ENCODE results near the gene TMPRSS11A.

Gene TMPRSS11A

GRCh38 chr4:67892253-67892652 is 71.0 kb downstream of the TMPRSS11A start:
- DNase-seq (ENCODE audit: low read depth): peak; percentile 69
- H3K4me3 ChIP-seq (ENCODE audit: low read length): no peak overlapping the region
- no peak for TF ChIP-seq CTCF (IDR thresholded peaks at IDR 0.05; ENCODE audit: insufficient read depth, low read depth, low read length, missing control alignments)

- H3K4me3 ChIP-seq (ENCODE audit: low read length): no peak overlapping the region
- DNase-seq (ENCODE audit: low read depth): peak; percentile 32
- TF ChIP-seq CTCF (IDR thresholded peaks at IDR 0.05; ENCODE audit: insufficient read depth, low read depth, low read length, missing control alignments): no peak
Observed at GRCh38 chr4:67891645-67892044, 71.6 kb downstream of the TMPRSS11A start.

GRCh38 chr4:67886281-67886680 is 77.0 kb downstream of the TMPRSS11A start:
- peak; percentile 74 for DNase-seq (ENCODE audit: low read depth)
- H3K4me3 ChIP-seq (ENCODE audit: low read length): no peak overlapping the region
- TF ChIP-seq CTCF (IDR thresholded peaks at IDR 0.05; ENCODE audit: insufficient read depth, low read depth, low read length, missing control alignments): no peak

GRCh38 chr4:67885762-67886161 is 77.5 kb downstream of the TMPRSS11A start:
- H3K4me3 ChIP-seq (ENCODE audit: low read length): no peak overlapping the region
- peak; percentile 99 for DNase-seq (ENCODE audit: low read depth)

GRCh38 chr4:67884701-67885100 is 78.6 kb downstream of the TMPRSS11A start:
- no peak for TF ChIP-seq CTCF (IDR thresholded peaks at IDR 0.05; ENCODE audit: insufficient read depth, low read depth, low read length, missing control alignments)
- H3K4me3 ChIP-seq (ENCODE audit: low read length): no peak overlapping the region
- DNase-seq (ENCODE audit: low read depth): no peak

More at GRCh38 chr4:67885762-67886161, 77.5 kb downstream of the TMPRSS11A start:
- no peak for TF ChIP-seq CTCF (IDR thresholded peaks at IDR 0.05; ENCODE audit: insufficient read depth, low read depth, low read length, missing control alignments)

GRCh38 chr4:67883902-67884301 is 79.4 kb downstream of the TMPRSS11A start, which contains the start of gene TMPRSS11D:
TMPRSS11D (minus strand) TSS chr4:67884002; CDS start chr4:67883933, 69 bp downstream.
- no peak for DNase-seq (ENCODE audit: low read depth)
- H3K4me3 ChIP-seq (ENCODE audit: low read length): peak within 1 kb of the TSS; percentile 9
- TF ChIP-seq CTCF (IDR thresholded peaks at IDR 0.05; ENCODE audit: insufficient read depth, low read depth, low read length, missing control alignments): no peak

- H3K4me3 ChIP-seq (ENCODE audit: low read length): peak overlapping the region; percentile 9
- DNase-seq (ENCODE audit: low read depth): no peak
- TF ChIP-seq CTCF (IDR thresholded peaks at IDR 0.05; ENCODE audit: insufficient read depth, low read depth, low read length, missing control alignments): no peak
Observed at GRCh38 chr4:67883458-67883857, 79.8 kb downstream of the TMPRSS11A start.
